A172 (cell line): Measurements from ENCODE around the gene USP10. TPM values are rescaled to one million over a fixed set of nuclear protein-coding genes. Genes with fewer than 3 reads are reported as not detected.
"Not testable (repeated sequence)": the region's sequence is repeated elsewhere in the genome, so short reads cannot be mapped to it uniquely, and the experiment has no call there.

Source experiments
- DNase-seq: peaks from one replicate; pipeline ENCODE4 v3.0.0-alpha.2; 2015; ENCODE audit warnings: low spot score
- total RNA-seq: library from RNA; depleted of rRNA; stranded (reverse); fragments of >200 nt; shearing (Covaris generic); gene quantifications from 2 replicates; pipeline ENCODE4 v1.2.3, GENCODE V29; 2014

USP10 gene
- total RNA-seq, 1 experiment from 2014 or later: 106 TPM

DNA sequence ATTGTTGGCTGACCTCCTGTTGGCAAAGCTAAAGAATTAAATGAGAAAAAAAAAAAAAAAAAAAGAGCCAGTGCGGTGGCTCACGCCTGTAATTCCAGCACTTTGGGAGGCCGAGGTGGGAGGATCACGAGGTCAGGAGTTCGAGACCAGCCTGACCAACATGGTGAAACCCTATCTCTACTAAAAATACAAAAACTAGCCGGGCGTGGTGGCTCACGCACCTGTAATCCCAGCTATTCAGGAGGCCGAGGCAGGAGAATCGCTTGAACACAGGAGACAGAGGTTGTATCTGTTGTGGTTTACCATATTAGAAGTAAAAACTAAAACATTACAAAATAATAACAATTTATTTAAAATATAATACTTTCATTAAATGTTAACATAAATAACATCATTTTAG, 5.9 kb upstream of the USP10 start:
- not testable (repeated sequence) for DNase-seq

DNA sequence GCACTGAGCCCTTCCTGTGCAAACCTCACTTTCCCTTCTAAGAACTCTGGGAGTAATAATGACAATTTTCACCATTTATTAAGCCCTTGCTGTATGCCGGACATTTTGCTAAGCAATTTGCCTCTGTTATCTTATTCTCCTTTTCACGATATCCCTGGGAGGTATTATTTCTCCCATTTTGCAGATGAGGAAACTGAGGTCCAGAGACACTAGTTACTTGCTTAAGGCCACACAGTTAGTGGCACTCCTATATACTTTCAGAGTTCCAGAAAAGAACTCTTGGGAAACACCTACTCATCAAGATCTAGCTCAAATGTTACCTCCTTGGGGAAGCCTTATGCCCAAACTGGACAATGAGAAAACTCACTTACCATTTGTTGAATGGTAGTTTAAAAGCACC, 4.8 kb upstream of the USP10 start:
- no peak for DNase-seq

DNA sequence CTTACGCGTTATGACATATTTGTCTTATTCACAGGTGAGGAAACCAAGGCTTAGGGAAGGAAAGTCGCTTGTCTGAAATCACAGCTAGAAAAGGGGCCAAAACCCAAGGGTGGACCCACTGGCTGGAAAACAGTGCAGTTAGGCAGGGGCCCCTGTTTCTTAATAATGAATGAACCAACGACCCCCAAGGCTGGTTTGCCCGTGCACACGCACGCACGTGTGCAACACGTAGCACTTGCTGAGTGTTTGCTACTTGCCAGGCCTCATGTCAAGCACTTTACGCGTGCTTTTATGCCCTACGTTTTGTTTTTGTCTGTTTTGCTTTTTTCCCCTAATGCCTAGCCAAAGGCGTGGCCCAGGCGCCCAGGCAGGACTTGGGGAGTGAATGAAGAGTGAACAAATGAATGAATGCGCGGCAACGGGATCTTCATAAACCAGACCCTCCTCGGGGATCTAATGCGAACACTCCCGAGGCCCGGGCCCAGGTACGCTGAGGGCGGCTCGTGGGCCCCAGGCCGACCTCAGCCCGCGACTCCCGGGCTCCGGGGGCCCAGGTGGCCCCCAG, 571 bp upstream of the USP10 start:
- no peak for DNase-seq

DNA sequence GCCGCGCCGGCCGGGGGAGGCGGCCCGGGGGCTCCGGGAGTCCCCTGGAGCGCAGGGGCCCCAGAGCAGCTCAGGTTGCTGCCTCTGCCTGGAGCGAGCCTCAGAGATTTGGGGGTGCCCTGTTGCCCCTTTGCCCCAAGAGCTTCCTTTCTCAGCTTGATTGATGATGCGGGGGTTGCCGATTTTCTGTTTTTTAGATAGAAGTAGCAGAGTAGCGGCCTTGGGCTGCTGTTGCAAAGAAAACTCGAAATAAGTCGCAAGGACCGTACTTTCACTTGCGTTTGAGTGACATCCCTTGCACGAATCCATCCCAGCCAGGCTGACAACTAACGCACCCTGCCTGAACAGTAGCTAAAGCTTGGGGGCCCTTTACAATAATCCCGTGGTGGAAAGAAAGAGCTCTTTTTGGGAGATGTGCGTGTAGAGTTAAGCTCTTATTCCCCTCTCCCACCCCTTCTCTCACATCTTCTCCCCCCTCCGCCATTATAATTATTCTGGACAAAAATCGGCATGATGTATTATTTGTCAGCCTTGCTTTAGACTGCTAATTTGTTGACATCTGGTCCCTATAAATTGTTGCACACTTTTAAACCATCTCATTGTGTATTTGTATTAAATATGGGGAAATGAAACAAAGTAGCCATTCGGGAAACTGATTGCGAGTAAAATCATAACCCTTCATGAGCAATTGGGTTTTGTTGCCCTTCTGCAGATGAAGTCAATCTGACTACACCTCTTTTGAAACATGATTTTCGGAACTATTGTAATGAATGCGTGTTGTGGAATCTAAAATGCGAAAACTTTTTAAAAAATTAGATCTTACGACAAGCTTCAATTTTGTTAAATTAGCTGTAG, 873 bp downstream of the USP10 start:
- DNase-seq: no peak

DNA sequence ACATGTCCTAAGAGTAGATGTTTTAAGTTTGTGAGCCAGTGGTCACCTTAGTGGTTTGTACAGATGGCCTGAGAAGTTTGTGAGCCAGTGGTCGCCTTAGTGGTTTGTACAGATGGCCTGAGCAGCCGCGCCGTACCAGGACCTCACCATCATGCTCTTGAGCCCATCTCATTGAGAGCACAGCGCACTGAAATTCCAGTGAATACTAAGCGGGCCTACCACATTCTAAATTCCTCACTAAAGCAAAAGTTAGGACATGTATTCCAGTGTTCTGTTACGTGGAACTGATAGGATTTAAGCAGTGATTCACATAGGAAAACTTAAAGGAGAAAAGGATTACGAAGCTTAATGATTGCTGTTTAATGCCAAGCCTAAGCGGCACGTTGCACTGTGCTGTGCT, 3.9 kb downstream of the USP10 start:
- DNase-seq: no peak

DNA sequence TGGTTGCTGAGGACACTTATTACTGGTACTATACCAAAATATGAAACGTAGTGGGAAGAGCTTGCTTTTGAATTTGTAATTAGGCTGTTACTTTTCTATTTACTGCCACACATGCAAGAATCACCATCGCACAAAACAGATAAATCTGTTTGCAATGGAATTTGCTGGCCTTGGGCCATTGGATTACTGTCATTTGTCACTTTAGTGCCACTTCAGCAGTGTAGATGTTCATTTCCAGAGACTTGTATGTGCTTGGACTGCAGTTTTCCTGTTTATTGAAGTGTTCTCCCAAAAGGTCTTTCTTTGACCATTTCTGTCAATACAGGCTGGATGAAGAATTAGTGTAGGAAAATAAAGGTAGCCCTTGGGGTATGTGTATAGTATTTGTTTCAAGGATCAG, 4.5 kb downstream of the USP10 start:
- DNase-seq: no peak

DNA sequence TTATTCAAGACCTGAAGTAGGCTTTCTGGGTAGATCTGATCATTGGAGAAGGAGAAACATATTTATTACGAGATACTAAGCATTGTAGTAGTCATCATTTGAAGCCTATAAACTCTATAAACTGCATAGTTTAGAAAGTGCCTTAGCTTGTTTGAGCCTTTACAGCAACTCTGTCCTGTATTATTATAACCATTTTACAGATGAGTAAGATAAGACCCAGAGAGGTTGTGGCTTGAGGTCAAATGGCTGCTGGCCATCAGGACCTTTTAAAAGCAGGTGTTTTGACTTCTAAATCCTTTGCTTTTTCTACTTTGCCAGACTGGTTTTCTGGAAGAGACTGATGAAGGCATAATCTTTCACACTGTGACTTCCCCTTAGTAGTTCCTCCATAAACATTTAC, 7.1 kb downstream of the USP10 start:
- DNase-seq: no peak

DNA sequence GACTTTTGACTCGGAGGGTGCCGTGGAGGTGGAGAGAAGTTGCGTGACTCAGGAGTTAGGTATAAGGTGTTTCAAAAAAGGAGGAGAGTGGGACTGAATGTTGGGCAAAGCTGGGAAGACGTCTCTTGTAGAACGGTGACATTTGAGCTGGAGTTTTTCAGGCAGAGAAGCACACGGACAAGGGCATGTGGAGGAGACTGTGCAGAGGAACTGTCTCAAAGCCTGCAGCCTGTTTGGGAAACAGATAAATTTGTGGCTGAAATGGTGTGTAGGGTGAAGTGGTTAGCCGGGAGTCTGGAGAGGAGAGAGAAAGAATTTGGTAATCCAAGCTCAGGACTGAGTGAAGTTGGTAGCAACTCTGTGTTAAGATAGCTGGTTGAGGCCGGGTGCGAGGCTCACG, 9.8 kb downstream of the USP10 start:
- DNase-seq: no peak

DNA sequence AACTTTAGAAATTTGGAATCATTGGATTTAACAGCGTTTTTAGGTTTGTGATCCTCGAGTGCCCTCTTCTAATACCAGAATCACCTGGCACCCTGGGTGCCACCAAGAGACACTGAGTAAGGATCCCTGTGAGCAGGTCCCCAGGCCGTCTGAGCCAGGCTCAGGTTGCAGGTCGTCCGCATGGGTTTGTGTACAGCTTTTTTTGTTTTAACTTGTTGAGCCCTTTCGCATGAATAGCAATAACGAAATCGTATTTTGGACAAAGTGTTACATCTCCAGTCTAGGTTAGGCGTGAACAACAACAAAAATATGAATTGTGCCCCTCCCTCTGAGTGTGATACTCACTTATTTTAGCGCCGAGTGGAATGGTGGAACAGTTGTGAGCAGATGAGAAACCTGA, 10.9 kb downstream of the USP10 start:
- DNase-seq: no peak

DNA sequence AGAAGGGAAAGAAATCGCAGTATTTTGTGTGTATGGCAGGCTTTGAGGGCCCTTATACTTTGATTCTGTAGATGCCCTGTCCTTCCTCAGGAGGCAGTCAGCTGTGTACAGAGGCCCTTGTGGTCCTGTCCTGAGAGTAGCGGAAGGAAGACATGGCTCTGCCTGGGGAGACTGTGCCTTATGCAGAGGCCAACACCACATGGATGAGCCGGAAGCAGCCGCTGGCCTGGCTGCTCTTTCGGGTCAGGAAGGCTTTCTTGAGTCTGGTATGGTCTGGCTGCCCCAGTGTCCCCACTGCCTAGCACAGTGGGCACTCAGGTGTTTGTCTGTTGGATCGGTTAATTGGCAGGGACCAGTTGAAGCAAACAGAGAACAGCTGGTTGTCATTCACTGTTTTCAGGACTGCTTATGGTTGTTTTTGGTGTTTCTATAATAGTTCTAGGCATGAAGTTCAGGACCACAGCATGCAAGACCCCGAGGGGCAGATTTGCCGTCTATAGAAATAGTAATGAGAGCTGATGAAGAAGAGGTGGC, 12.4 kb downstream of the USP10 start:
- DNase-seq: no peak

DNA sequence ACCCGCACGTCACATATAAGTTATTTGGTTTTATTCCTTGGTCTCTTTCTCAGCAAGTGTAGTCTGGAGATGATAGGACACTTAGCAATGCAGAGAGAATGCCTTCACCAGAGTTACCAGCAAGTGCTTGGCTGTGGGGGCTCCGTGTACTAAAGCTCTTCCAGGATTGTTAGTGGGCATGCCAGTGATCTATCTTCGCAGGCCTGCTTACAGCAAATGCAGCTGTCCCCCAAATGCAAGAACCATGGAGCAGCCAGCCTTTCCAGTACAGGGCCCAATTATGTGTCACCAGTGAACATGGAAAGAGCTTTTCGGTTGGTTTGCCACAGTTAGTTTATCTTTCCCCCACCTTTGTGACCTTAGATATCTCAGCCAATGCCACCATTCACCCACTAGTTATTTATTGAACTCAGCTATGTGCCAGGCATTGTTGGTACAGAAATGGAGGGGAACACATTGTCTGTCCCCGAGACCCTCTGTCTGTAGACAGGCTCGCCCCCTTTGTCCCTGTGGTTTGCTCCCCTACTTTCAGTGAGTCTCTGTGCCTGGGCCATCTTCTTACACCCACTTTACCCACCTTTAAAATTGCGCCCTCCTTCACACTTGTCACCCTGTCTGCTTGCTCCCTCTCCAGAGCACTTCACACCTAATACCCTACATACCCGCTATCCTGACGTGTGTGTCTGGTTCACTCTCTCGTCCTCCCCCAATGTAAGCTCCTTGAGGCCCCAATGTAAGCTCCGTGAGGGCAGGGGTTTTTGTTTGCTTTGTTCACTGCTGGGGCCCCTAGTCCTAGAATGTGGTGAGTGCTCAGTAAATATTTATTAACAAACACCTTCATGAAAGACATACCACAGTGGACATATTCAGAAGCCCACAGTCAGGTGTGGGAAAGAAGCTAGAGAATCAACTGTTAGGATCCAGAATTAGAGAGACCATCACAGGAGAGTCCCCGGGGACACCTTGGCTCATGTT, 13.3 kb downstream of the USP10 start:
- no peak for DNase-seq

DNA sequence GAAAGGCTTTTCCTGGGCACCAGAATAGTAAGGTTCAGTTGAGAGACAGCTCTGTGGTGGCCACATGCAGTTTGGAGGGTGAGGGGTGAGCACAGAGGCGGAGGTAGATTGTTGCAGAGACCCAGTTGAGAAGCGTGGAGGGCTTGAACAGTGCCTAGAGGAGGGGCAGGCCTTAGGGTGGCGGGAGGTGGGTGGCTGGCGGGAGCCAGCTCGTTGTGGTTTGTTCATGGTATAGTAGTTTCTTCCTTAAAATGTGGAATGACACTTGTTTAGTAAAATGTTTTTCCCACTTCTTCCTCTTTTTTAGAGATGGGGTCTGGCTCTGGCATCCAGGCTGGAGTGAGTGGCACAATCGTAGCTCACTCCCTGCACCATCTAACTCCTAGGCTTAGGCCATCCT, 14.2 kb downstream of the USP10 start:
- DNase-seq: no peak

DNA sequence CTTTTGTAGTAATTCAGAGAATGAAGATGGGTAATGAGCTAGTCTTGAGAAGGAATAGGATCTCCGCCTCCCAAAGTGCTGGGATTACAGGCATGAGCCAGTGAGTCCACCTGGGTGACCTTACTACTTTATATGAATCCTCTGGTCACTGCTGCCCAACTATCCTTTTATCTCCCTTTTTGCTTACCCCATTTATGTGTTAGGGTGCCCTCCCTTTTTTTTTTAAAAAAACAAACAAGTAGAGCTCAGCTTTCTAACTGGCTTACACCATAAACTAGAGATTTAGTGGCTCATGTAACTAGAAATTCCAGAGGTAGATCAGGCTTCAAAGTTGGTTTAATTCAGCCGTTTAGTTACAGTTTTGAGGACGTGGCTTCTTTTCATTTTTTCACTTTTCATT, 15.6 kb downstream of the USP10 start:
- DNase-seq: no peak

DNA sequence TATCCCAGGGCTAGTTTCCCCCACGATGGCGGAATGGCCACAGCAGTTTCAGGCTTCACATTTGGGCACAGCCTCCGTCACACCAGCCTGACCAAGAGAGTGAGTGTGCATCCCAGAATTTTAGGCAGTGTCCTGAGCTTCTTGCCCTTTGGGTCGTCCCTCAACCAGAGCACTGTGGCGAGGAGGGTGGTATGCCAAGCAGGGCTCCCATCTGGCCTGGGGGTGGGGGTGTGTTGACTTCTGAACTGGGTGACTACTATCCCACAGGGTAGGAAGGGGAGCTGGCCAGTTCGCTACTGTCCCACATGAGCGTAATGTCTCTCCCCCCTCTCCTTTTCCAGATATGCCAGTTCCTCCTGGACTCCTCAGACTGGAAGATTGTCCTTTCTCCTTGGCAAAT, 16.1 kb downstream of the USP10 start:
- no peak for DNase-seq

DNA sequence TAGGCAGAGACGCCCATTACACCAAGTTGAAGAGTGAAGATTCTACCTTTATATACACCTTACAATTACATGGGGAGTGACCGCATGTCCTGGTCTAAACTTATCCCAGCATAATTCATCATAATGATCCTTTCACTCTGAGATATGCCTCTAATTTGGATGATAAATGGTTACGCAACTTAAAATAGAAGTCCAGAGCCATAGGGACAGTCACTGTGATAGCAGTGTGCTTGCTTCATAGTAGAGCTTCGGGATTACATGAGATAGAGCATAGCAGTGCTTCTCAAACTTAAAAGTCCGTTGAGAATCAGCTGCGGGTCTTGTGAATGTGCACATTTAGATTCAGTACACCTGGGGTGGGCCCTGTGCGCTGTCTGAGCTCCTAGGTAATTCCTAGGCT, 16.9 kb downstream of the USP10 start:
- DNase-seq: no peak

DNA sequence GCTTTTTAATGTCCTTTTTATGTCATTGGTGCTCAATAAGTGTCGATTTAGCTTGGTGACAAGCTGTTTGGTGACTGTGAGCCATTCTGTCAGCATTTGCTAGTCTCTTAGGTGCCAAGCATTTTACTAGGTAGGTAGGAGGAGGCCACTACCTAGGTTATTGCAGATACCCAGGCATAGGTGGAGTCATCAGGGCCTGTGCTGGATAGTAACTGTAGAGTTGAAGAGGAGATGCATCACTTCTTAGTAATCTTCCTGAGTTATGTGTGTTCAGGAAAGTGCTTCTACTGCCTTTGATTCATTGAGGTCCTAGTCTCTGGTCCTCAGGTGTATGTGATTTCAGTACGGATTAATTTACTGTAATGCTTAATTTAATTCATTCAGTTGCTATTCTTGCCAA, 17.7 kb downstream of the USP10 start:
- no peak for DNase-seq

DNA sequence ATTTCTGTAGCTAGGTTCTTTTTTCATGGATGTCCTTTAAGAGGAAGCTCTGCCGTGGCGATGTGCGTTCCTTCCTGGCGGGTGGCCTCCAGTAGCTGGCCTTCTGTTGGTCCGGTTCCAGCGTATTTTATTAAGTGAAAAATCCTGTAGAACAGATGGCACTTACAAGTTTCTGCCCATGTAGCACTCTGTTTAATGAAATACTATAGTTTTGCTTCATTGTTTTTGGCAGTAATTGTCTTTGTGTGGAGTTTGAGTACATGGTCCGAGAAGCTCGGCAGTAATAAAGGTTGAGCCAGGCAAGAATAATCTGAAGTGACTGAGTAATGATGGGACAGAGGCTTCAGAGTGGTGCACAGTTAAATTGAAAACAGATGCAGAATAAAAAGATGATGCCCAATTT, 20.4 kb downstream of the USP10 start:
- no peak for DNase-seq

DNA sequence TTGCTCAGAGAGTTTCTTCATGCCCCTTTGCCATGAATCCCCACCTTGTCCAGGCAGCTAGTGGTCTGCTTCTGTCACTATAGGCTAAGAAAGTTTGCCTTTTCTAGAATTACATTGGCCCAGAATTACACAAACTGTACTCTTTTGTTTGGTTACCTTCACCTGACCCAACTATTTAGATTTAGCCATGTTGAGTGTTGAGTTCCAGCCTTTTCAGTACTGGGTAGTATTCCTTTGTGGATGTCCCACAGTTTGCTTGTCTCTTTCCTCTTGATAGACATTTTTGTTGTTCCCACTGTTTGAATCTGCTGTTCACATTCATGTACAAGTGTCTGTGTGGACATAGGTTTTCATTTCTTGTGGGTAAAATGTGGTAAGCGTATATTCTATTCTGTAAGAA, 22.3 kb downstream of the USP10 start:
- DNase-seq: no peak

DNA sequence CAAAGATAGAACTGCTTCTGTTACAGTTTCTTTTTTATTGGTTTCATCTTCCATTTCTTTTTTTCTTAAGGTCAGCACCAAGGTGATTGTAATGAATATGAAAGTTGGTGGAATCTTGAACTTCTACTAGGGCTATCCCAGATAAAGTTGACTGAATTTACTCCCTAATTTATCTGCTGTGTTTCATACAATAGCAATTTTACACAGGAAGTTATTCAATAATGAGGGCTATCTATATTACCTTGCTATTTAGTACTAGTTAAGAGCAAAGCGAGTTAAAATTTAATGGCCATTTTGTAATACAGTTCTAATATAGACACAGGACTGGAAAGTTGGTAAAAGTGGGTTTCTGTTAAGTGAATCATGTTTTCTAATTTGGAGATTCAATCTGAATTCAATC, 24.1 kb downstream of the USP10 start:
- no peak for DNase-seq

DNA sequence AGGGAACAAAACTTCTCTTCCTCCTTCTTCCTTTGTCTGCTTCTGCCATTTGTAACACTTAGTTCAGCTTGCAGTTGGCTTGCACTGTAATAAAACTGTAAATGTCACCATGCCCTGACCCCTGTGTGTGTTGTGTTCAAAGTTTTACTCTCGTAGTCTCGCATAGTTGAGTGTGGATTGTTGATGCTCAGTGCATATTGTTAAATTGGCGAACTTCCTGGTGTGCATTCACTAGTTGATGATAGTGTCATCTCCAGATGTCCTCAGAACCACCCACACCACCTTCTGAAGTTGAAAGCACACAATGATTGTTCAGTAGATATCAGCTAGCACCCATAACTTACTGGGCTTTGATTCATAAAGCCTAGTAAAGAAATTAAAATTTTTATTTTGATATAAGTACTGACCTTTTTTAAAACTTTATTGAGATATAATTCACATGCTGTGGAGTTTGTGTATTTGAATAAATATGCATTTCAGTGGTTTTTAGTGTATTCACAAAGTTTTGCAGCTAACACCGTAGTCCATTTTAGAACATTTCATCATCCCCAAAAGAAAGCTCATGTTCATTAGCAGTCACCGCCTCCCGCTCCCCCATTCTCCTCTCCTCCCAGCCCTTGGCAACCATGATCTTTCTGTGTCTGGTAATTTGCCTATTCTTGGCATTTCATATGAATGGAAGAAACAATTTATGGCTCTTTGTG, 25.0 kb downstream of the USP10 start:
- DNase-seq: no peak

DNA sequence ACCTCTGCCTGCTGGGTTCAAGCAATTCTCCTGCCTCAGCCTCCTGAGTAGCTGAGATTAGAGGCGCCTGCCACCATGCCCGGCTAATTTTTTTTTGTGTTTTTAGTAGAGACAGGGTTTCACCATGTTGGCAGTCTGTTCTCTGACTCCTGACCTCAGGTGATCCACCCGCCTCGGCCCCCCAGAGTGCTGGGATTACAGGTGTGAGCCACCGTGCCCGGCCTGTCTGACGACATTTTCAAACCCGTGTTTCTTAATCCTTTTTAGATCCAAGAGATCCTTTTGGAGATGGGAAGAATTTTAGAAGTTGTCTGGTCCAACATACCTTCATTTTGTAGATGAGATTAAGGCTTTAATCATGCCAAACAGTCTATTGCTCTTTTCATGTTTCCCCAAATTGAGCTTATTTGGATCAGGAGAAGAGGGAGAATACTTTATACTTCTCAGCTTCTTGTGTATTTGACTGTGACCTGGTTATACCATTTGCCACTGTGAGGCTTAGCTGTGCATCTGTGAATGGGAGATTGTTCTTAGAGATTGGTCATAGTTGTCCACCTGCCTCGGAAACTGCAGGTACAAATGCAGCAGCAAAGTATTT, 25.8 kb downstream of the USP10 start:
- DNase-seq: no peak
